ENCODE measurements around the gene PLAAT4.

GRCh38 chr11:63507511-63507910, 29.1 kb upstream of the PLAAT4 start:
- TF ChIP-seq CTCF (IDR thresholded peaks at IDR 0.05; ENCODE audit: borderline replicate concordance, extremely low read depth, low read length, poor library complexity, severe bottlenecking) (no peak), EZH2 (IDR thresholded peaks at IDR 0.05; ENCODE audit: borderline replicate concordance, low read depth, low read length, severe bottlenecking) (no peak)
